GM18873 (cell line): ENCODE data around the gene ID4.
"Not testable (repeated sequence)": the region's sequence is repeated elsewhere in the genome, so short reads cannot be mapped to it uniquely, and the experiment has no call there.

Experiments used
- ATAC-seq: cut with Tn5 transposase; IDR thresholded peaks from one replicate; pipeline ENCODE4 v1.9.1; 2021; ENCODE audit warnings: mild to moderate bottlenecking, moderate library complexity, moderate number of reproducible peaks; ENCODE audit not compliant: unreplicated experiment, low FRiP score

The ID4 gene

DNA sequence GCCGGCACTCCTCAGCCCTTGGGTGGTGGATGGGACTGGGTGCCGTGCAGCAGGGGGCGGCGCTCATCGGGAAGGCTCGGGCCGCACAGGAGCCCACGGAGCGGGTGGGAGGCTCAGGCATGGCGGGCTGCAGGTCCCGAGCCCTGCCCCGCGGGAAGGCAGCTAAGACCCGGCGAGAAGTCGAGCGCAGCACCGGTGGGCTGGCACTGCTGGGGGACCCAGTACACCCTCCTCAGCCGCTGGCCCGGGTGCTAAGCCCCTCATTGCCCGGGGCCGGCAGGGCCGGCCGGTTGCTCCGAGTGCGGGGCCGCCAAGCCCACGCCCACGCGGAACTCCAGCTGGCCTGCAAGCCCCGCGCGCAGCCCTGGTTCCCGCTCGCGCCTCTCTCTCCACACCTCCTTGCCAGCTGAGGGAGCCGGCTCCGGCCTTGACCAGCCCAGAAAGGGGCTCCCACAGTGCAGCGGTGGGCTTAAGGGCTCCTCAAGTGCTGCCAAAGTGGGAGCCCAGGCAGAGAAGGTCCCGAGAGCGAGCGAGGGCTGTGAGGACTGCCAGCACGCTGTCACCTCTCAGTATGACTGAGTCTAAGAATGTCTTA is 17.3 kb downstream of the ID4 start:
- not testable (repeated sequence) for ATAC-seq

DNA sequence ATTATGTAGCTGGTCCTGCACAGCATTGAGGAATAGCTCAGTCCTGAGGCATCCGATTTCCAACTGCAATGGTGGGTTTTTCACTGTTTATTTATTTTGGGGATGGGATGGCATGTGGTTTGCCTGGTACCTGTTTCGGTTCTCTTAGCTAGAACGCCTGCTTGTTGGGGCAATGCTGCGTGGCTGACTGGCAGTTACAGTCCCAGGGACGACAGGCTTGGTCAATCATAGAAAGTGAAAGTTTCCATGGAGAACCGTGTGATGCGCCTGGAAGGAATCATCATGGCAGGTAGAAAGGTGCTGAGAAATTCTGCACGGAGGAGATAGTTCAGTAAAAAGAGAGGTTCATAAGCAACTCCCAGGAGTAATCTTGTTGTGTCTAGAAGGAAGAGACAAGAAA is 18.4 kb downstream of the ID4 start:
- ATAC-seq: no peak

DNA sequence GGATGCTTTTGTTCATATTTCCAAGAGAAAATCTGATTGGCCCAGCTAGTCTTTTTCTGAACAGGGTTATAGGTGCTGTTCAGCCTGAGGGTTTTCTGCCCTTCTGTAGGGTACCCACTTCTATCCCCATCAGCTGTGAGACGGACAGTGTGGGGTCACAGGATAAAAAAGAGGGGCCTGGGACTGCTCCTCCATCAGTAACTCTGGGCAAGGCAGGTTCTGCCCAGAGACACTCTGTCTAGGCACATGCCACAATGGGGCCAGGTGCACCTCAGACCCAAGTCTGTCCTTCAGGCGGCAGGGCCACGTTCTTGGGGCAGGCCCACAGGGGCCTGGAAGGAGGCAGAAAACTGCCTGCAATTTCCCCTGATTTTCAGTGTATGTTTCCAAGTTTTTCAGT is 20.0 kb downstream of the ID4 start:
- ATAC-seq: no peak

DNA sequence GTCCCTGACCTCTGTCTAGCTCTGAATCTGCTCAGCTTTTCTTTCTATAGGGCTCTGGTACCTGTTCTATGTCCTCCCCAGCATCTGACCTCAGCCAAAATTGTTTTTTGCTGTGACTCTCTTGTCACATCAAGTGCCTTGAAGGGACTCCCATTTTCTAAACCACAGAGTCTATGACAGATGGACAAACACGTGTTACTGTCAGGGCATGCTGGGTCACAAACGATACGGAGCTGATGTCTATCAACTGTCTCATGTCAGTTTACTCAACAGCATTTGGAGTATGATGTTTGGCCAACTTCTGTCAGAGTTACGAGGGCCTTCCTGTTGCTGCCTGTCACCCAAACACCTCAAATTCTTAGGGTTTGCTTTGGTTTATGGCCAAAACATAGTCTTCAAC is 20.5 kb downstream of the ID4 start:
- no peak for ATAC-seq

DNA sequence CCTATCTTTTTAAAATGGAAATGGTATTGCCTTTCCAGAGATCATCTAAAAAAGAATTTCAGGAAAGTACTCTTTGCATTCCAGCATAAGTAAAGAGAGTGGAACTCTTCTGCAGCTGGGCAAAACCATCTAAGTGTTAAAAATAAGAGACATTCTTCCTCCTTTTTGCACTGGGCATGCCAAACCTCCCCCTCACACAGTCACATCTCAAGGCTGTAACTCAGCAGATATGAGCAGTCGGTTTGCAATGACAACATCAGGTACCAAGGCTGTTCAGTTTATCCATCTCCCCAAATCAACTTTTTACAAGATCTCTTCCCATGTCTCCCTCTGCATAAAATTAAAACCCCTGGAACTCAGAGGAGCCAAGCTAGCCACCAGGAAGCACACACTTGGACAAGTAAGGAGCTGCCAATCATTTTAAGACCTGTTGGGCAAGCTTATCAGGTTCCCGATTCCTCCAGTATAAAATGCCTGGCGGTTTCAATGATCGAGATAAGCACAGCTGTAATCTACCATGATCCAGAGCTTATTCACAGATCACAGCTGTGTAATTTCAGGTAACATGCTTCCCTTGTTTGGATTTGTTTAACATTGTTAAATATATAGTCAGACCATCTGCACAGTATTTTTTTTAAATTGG is 23.2 kb downstream of the ID4 start:
- no peak for ATAC-seq

DNA sequence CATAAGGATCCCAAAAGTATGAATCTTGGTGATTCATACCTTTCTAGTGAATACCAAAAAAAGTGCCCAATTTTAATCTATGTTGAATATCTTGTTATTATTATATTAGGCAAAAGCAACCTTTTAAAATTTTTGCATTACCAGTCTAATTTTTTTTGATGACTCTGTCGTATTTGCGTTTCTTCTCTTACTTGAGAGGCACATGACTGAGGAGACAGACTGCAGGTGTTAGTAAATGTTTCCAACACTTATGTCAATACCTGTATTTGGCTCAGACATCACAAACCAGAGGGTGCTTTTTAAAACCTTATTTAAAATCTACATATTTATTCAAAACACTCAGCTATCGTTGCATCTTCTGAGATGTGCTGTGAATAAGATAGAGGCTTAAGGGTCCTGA is 27.1 kb downstream of the ID4 start:
- ATAC-seq: no peak

DNA sequence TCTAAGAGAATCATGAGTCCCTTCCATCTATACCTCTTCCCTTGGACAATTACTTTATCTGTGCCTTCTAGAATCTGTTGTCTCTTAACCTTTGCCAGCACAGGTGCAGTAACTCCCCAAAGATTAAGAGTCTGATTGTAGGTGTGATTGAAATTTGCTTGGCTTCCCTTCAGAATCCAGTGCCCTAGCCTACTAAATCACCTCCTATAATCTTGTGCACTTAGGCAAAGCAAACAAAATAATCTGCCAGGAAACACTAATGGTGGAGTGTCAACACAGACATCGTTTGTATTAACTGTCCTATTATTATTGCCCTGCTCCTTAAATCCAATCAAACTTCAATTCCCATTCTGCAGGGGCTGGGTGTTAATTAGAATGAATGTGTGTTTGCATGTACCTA is 28.0 kb downstream of the ID4 start:
- no peak for ATAC-seq

DNA sequence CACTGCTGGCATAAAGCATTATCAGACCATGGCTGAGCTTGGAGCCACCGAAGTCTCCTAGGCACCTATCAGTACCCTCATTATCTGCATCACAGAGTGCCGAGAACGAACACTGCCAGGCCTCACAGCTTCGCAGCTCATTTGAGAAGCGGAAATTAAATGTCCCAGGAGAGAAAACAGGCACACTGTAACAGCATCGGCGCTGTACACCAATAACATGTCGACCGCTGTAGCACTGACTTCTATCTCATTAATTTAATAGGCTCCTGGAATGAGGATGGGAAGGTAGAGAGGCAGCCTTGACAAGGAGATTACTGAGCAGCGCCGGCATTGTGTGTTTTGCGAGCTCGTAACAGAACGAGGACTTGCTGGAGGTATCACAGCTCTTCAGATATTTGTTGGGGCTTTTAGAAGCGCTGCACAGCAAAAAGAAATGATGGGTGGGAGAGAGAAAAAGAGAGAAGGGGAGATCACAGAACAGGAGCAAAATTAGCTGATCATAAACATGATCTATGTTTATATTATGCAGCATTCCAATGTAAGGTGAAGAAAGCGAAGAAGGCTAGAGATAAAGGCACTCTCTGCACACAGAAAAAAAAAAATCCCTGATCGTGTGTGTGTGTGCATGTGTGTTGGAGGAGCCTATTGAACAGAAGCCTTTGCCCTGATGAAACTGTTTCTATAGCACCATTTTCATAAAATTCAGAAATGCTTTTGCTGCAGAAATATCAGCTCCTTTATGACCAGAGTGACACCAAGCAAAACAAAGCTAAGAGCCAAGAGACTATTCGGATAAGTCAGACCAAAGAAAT is 29.2 kb downstream of the ID4 start:
- no peak for ATAC-seq

DNA sequence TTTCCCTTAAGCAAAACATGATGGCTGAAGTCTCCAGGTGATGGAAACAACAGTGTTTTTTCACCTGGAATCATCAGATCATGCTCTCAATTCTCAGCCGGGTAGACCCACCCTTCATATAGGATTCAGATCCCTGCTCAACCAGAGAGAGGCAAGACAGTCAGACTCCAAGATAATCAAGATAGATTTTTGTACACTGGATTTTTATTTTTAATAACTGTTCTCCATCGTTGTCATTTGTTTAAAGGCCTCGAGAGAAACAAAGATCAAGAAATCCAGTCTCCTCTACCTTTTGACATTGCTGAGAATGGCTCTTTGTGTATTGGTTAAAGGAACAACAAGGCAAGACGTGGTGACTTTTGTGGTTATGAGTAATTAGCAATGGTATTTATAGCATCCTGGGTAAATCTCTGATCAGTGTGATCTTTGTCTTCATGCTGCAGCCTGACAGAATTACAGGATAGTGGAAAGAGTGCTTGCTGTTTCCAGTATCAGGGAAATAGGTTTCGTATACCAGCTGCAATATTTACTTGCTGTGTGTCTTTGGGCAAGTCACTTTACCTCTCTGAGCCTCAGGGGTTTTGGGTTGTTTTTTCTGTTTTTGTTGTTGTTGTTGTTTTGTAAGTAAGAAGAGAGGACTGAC is 29.9 kb downstream of the ID4 start:
- ATAC-seq: no peak

DNA sequence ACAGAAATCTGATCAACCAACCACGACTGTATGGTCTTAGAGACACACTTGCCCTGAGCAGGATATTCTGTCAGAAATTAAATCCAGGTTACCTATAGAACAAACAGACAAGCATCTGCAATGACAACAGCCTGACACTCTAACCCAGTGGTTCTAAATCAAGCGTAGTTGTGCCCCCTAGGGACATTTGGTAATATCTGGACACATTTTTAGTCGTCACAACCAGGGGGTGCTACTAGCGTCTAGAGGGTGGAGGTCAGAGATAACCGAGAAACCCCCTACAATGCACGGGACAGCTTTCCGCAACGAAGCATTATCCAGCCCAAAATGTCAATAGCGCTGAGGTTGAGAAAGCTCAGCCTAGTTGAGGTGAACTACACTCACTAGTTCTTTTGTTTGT is 32.3 kb downstream of the ID4 start:
- no peak for ATAC-seq

DNA sequence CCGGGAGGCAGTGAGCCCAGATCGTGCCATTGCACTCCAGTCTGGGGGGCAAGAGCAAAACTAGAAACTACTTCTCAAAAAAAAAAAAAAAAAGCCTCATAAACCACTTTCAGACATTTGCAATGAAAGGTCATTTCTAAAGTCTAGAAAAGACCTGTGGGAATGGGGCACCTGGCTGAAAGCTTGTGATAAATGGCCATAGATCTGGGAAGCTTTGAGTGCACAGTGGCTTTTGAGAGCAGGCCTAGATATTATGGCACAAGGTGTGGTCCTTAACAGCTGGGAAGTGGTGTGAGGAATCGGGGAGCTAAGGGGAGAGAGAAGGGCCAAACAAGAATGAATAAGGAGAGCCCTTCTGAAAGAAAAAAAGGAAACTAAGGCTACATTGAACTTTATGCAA is 33.2 kb downstream of the ID4 start:
- no peak for ATAC-seq

DNA sequence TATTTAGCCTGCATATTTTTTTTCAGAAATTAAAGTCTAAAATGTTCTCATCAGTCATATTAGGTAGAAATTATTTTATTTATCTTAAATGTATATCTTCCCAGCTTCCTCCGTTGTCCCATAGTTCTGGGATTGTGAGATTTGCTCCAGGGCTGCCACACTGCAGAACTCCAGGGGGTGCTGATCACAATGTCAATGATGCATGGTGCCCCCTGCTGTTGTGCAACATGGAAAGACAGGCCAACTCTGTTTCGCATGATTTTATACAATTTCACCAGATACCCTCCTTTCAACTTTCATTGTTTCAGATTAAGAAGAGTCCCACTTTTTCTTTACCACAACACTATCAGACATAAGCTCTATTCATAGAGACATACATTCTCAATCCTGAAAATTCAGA is 35.9 kb downstream of the ID4 start:
- ATAC-seq: no peak

DNA sequence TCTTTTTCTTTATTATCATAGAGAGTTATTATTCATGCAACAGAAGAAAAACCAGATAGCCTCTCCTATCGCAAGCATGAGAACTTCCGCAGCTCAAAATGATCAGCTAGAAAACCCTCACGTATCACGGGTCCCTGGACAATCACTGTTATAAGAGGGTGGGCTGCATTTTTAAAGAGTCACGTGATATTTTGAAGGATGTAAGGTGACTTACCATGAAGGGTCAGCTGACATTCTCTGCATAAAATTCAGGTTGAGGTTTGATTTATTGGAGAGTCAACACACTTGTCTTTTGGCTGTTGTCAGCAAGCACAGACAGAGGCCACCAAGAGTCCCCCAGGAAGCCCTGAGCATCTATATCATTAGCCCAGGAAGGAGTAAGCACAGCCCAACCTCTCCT is 39.5 kb downstream of the ID4 start:
- ATAC-seq: no peak

DNA sequence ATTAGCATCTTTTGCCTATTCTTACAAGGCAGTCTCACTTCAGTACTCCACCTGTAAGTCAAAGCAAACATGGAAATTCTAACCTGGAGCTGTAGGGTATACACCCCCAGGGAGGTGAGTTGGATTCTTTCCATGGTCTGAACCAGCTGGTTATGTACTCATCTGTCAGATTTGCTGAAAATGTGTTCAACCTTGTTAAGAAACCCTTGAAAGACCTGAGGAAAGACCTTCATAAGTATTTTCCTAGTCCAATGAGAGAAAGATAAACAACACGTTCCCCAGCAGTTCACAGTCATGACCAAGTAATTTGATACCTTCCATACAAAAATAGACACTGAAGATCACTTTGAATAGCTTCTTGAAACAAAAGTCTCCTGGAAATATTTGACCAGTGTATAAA is 42.5 kb downstream of the ID4 start:
- no peak for ATAC-seq

DNA sequence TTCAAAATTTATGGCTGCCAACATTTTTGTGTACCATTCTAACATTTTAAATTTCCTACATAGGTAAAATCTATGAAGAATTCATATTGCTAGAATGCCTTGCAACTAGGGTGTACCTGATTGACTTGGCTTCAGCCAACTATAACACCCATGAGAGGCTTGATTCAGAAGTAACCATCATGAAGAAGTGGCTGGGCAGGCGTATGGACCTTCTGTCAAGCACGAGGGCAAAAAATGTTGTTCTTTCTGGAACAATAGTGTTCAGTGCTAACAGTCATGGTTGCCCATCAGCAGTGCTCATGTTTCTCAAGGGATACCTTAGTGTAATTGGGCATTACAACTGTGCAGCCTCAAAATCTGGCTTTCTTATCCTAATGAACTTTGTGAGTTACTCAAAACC is 42.9 kb downstream of the ID4 start:
- ATAC-seq: no peak

DNA sequence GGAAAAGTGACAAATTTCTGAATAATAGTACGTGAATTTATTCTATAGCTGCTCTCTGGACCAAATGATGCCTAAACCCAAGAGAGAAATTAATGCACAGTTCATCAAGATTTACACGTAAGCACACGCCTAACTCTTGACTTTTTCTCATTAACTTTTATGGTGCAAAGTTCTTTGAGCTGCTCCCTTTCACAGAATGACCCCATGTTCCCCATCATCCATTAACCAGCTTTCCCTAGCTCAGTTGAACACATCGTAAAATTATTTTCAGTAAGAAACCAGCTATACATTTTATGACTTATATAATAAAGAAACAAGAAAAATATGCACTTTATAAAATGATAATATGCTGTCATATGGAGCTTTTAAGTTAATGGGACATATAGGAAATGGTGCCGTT is 54.3 kb downstream of the ID4 start:
- ATAC-seq: no peak
